Left lung (tissue), 10 donors: ENCODE measurements around the gene MARK1. TPM values are rescaled to one million over a fixed set of nuclear protein-coding genes. Genes with fewer than 3 reads are reported as not detected.
"Not testable (repeated sequence)": the region's sequence is repeated elsewhere in the genome, so short reads cannot be mapped to it uniquely, and the experiment has no call there.

Experiments used
- ATAC-seq: fragments of 200-7000 bp; cut with Tn5 transposase; one replicate; pipeline ENCODE4 v1.9.1; 2020; ENCODE audit warnings: moderate library complexity
- DNase-seq, 4 donors: peaks; one replicate each; pipeline ENCODE4 v3.0.0-alpha.2; 2013 to 2020
- H3K27ac ChIP-seq, 2 donors: fragments of 200-600 bp; sonication (generic) in 1 of 2; one replicate each; pipeline versions ENCODE4 v1.5.0 to v1.8.0; 2020 to 2021
- H3K27me3 ChIP-seq, 2 donors: fragments of 200-600 bp; sonication (generic) in 1 of 2; one replicate each; pipeline versions ENCODE4 v1.5.0 to v1.8.0; 2020 to 2021
- H3K36me3 ChIP-seq, 2 donors: fragments of 200-600 bp; sonication (generic) in 1 of 2; one replicate each; pipeline versions ENCODE4 v1.5.0 to v1.8.0; 2020 to 2021
- H3K4me1 ChIP-seq, 2 donors: fragments of 200-600 bp; one replicate each; pipeline ENCODE4 v1.8.0; 2021
- H3K4me3 ChIP-seq, 2 donors: fragments of 200-600 bp; sonication (generic) in 1 of 2; one replicate each; pipeline versions ENCODE4 v1.5.0 to v1.8.0; 2020 to 2021; ENCODE audit warnings: mild to moderate bottlenecking in 1 of 2
- H3K9me3 ChIP-seq, 2 donors: fragments of 200-600 bp; sonication (generic) in 1 of 2; one replicate each; pipeline versions ENCODE4 v1.5.0 to v1.8.0; 2020 to 2021
- intact Hi-C, 2 donors: fragments of 100-400 bp; cut with DNase I; formaldehyde crosslinking; loops; one replicate each; pipeline versions ENCODE4 v1.11.2 to v1.14.2; 2022
- polyA plus RNA-seq, 6 donors: library from polyadenylated mRNA; unstranded; fragments of 120-200 nt; gene quantifications; one replicate each; pipeline ENCODE4 v1.2.1, GENCODE V29; 2013; ENCODE audit not compliant: insufficient read length in 6 of 6
- total RNA-seq, 2 donors: library from RNA; stranded (reverse); fragmentation: NEBNext Ultra II Directional; extraction: Animal tissue kit (Norgen Biotek cat#: 25700); gene quantifications; one replicate each; pipeline ENCODE4 v1.2.1, GENCODE V29; 2021
- TF ChIP-seq, protein P1 (sequence below), 2 donors: fragments of 200-600 bp; sonication (generic) in 1 of 2; IDR thresholded peaks; one replicate each; pipeline versions ENCODE4 v1.5.0 to v1.8.0; 2021; ENCODE audit warnings: antibody characterized with exemption in 2 of 2
- donor health status: DM: no; HTN: yes; CAD: no.
- donor health status: DM: no; HTN: no; CAD: no.

MARK1 gene
- total and polyA plus RNA-seq, 8 donors, result 3.1 to 9.7 (median 8.6) TPM

DNA sequence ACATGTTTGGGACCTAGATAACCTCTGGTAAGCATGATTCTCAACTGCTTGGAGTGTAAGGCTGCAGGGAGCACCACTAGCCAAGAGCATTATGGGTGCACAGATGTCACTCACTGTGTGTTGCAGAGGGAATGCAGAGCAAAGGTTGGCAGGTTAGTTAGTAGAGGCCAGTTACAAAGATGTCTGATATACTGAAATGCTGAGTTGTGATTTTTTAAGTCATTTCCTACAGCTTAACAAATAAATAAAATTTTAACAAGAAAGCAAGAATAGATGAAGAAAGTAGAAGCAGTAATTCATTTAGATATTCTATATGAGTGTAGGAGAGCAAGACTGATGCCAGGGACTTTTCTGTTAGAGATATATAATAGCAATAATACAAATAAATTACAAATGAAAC is 64.8 kb downstream of the MARK1 start:
- TF ChIP-seq, protein P1, sequence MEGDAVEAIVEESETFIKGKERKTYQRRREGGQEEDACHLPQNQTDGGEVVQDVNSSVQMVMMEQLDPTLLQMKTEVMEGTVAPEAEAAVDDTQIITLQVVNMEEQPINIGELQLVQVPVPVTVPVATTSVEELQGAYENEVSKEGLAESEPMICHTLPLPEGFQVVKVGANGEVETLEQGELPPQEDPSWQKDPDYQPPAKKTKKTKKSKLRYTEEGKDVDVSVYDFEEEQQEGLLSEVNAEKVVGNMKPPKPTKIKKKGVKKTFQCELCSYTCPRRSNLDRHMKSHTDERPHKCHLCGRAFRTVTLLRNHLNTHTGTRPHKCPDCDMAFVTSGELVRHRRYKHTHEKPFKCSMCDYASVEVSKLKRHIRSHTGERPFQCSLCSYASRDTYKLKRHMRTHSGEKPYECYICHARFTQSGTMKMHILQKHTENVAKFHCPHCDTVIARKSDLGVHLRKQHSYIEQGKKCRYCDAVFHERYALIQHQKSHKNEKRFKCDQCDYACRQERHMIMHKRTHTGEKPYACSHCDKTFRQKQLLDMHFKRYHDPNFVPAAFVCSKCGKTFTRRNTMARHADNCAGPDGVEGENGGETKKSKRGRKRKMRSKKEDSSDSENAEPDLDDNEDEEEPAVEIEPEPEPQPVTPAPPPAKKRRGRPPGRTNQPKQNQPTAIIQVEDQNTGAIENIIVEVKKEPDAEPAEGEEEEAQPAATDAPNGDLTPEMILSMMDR (IDR thresholded peaks at IDR 0.05), result no peak
- Histone ChIP-seq H3K36me3 (no peaks in the 10 kb centered on the region), H3K9me3 (no peaks in the 10 kb centered on the region), H3K27me3 (no peaks in the 10 kb centered on the region), H3K4me3 (no peak overlapping the region), H3K4me1 (no peaks in the 10 kb centered on the region), H3K27ac (no peak overlapping the region)
- no peak for ATAC-seq
- no peak for DNase-seq
- intact Hi-C loops, result no loop called here

DNA sequence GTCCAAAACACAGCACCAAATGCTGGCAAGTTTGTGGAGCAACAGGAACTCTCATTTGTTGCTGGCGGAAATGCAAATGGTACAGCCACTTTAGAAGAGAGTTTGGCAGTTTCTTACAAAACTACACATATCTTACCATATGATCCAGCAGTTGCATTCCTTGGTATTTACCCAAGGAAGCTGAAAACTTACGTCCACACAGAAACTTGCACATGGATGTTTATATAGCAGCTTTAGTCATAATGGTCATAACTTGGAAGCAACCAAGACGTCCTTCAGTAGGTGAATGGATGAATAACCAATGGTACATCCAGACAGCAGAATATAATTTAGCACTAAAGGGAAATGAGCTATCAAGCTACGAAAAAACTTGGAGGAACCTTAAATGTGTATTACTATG is 66.4 kb downstream of the MARK1 start:
- no peaks in the 10 kb centered on the region for H3K9me3 ChIP-seq
- no peaks in the 10 kb centered on the region for H3K36me3 ChIP-seq
- intact Hi-C loops, result no loop called here
- DNase-seq (no peak), ATAC-seq (no peak)
- H3K27me3 ChIP-seq, result no peaks in the 10 kb centered on the region
- no peak overlapping the region for H3K27ac ChIP-seq
- TF ChIP-seq, protein P1 (IDR thresholded peaks at IDR 0.05), result no peak
- H3K4me3 ChIP-seq, result no peak overlapping the region
- H3K4me1 ChIP-seq, result no peaks in the 10 kb centered on the region

DNA sequence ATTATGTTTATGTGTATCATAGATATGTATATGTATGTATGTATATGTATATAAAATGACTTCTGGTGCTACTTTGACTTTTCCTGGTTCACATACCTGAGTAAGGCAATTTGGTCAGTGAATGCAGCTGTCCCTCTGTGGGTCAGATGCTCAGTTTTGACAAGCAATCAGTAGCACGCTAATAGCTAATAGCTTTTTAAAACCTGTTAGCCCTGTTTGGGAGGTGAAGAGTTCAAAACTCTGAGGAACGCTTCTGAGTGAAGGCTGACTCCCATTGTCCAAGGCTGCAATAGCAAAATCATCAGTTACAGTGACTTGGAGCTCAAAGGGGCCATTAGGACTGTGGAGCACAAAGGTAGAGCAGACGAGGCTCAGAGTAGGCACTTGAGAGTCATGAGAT is 67.2 kb downstream of the MARK1 start:
- Histone ChIP-seq H3K36me3 (no peaks in the 10 kb centered on the region), H3K4me3 (no peak overlapping the region), H3K4me1 (no peaks in the 10 kb centered on the region), H3K27ac (no peak overlapping the region), H3K27me3 (no peaks in the 10 kb centered on the region), H3K9me3 (no peaks in the 10 kb centered on the region)
- TF ChIP-seq, protein P1 (IDR thresholded peaks at IDR 0.05), result no peak
- ATAC-seq (no peak), DNase-seq (no peak)
- intact Hi-C loops, result no loop called here

DNA sequence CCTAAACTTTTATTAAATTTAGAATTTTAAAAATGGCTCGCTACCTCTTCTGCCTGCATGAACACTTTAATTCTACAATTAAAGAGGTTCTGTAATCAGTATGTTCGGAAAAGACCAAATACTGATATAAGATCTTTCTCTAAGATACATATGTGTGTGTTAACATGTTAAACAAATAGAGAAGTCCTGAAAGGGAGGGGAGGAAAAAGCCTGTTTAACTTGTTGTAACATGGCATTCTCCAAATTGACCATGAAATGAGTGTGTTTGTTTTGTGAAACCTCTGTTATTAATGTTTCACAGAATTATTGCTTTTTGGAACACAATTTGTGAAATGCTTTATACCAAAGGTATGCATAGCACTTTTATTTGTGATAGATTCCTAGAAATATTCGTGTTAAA is 77.0 kb downstream of the MARK1 start:
- H3K36me3 ChIP-seq, result no peaks in the 10 kb centered on the region
- no peaks in the 10 kb centered on the region for H3K27me3 ChIP-seq
- H3K9me3 ChIP-seq, result peaks cover 0 to 1% of the 10 kb centered on the region in 2 donors
- intact Hi-C loops, result no loop called here
- ATAC-seq (no peak), DNase-seq (no peak)
- no peak overlapping the region for H3K27ac ChIP-seq
- H3K4me3 ChIP-seq, result no peak overlapping the region
- TF ChIP-seq, protein P1 (IDR thresholded peaks at IDR 0.05), result no peak
- no peaks in the 10 kb centered on the region for H3K4me1 ChIP-seq

DNA sequence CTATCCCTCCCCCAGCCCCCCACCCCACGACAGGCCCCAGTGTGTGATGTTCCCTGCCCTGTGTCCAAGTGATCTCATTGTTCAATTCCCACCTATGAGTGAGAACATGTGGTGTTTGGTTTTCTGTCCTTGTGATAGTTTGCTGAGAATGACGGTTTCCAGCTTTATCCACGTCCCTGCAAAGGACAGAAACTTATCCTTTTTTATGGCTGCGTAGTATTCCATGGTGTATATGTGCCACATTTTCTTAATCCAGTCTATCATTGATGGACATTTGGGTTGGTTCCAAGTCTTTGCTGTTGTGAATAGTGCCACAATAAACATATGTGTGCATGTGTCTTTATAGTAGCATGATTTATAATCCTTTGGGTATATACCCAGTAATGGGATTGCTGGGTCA is 77.7 kb downstream of the MARK1 start:
- H3K27ac ChIP-seq, H3K36me3 ChIP-seq, DNase-seq, H3K9me3 ChIP-seq, H3K27me3 ChIP-seq, H3K4me3 ChIP-seq, ATAC-seq, H3K4me1 ChIP-seq, intact Hi-C loops: not testable (repeated sequence)

DNA sequence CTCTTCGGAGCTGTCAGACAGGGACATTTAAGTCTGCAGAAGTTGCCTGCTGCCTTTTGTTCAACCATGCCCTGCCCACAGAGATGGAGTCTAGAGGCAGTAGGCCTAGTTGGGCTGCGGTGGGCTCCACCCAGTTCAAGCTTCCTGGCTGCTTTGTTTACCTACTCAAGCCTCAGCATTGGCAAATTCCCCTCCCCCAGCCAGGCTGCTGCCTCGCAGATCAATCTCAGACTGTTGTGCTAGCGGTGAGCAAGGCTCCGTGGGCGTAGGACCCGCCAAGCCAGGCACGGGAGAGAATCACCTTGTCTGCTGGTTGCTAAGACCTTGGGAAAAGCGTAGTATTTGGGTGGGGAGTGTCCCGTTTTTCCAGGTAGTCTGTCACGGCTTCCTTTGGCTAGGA is 83.2 kb downstream of the MARK1 start:
- H3K4me3 ChIP-seq, DNase-seq, H3K27ac ChIP-seq, H3K9me3 ChIP-seq, H3K36me3 ChIP-seq, intact Hi-C loops, ATAC-seq, H3K27me3 ChIP-seq, H3K4me1 ChIP-seq: not testable (repeated sequence)
